ENCODE data around the gene SNX10.

Gene SNX10

GRCh38 chr7:26409661-26410547 is 118.2 kb downstream of the SNX10 start:
- DNase-seq = no peak

DNA sequence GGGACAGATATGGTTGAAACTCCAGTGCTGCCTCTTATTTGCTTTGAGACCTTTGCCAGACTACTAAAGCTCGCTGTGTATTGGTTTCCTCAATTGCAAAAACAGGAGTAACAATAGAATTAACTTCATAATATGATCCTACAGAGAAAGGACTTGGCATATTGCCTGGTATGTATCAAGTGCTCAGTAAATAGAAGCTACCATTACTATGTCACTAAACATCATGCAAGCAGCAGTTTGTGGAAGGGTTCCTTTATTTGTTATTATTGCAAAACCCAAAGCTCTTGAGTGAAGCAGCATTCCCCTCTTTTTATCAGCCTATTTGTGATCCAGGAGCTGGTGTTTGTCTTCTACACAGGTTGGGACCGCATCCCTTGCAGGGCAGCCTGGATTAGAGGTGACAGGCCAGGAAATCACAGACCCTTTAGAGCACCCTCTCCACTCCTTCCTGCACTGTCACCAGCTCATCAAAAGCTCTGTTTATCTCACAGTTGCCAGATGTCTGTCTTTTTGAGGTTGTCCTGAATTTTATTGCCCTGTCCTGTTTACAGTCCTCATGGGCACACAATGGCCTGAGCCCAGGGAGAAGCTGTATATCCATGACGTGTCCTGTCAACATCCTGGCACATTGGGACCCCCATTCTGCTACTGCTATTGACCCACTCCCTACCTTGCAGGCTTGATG is 121.5 kb downstream of the SNX10 start:
- no peak for DNase-seq

DNA sequence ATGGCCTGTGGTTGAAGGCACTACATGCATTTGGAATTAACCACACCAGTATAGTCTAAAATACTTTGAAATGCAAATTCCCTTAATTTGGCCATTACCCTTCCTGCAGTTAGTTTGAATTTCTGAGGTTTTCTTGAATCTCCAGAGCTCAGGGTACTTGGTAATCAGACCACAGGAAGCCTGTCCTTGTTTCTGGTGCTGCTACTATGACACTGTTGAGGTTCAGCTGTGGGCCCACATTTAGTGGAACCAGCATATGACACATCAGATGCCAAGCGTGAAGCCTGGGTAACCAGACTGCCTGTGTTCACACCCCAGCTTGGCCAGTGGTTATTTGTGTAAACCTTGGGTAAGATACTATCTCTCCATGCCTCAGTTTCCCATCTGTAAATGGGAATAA is 124.3 kb downstream of the SNX10 start:
- DNase-seq = no peak

DNA sequence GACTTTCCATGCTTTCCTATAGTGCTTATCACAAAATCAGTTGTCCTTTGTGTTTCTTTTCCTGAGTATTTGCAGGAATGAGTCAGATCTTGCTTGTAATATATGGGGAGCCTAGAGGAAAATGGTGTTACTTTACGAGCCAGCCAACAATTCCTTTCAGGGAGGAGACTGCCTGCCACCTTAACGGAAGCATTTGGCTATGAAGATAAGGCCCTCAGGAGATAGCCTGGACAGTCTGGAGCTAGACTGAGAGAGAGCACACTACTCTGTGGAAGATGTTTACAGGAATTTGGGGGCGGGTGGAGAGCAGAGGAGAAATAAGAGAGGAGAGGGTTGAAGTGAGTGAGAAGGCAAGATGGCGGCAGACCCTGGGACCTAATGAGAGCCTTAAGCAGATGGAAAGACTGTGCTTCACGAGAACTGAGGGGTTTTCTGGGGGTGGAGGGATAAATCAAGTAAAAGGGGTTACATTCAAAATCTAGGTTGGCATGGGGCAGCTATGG is 126.3 kb downstream of the SNX10 start:
- no peak for DNase-seq

GRCh38 chr7:26419198-26419597 is 127.5 kb downstream of the SNX10 start:
- DNase-seq = no peak

- no peak for DNase-seq
These were observed 128.9 kb downstream of the SNX10 start for GRCh38 chr7:26420422-26421019.

DNA sequence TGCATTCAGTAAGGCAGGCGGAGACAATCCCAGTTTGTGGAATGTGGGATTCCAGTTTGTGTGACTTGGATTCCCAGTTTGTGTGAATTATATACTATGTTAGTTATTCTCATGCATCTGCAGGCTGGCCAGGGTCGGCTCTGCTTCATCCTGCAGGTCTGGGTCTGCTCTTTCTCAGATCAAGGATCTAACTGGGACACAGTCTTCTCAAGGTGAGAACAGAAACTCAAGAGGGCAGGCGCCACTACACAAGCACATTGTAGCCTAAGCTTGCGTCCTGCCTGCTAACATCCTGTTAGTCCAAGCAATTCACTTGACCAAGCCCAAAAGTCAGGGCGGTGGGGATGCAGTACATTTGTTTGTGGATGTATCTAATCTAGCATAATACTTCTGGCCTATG is 131.1 kb downstream of the SNX10 start:
- no peak for DNase-seq

DNA sequence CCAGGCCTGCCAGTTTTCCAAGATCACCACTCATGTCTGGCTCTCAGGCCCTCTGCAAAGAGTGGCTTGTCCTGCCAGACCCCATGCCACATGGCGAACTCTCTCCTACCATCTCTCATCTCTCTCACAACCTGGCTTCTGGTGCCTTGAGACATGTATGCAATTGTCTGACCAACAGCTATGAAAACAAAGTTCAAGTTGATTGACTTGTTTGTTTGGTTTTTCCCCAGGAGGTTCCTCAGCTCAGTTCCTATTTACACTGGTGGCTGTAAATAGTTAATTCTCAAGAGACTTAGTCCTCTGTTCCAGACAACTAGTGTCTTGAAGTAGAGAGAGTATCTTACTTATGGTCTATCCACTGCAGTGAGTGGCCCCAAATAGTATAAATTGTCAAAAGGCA is 131.8 kb downstream of the SNX10 start:
- DNase-seq = no peak
